ENCODE data around the gene DPY19L1.

- TF ChIP-seq, protein P1, sequence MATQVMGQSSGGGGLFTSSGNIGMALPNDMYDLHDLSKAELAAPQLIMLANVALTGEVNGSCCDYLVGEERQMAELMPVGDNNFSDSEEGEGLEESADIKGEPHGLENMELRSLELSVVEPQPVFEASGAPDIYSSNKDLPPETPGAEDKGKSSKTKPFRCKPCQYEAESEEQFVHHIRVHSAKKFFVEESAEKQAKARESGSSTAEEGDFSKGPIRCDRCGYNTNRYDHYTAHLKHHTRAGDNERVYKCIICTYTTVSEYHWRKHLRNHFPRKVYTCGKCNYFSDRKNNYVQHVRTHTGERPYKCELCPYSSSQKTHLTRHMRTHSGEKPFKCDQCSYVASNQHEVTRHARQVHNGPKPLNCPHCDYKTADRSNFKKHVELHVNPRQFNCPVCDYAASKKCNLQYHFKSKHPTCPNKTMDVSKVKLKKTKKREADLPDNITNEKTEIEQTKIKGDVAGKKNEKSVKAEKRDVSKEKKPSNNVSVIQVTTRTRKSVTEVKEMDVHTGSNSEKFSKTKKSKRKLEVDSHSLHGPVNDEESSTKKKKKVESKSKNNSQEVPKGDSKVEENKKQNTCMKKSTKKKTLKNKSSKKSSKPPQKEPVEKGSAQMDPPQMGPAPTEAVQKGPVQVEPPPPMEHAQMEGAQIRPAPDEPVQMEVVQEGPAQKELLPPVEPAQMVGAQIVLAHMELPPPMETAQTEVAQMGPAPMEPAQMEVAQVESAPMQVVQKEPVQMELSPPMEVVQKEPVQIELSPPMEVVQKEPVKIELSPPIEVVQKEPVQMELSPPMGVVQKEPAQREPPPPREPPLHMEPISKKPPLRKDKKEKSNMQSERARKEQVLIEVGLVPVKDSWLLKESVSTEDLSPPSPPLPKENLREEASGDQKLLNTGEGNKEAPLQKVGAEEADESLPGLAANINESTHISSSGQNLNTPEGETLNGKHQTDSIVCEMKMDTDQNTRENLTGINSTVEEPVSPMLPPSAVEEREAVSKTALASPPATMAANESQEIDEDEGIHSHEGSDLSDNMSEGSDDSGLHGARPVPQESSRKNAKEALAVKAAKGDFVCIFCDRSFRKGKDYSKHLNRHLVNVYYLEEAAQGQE (IDR thresholded peaks at IDR 0.05; ENCODE audit: insufficient read depth in 1 of 2, low read depth in 2 of 2, low read length in 2 of 2): no peak
- TF ChIP-seq FOXP2 (optimal IDR thresholded peaks at IDR 0.05; ENCODE audit: borderline replicate concordance, extremely low read depth, extremely low read length, insufficient read depth) (no peak), SIN3A (IDR thresholded peaks at IDR 0.05; ENCODE audit: borderline replicate concordance, insufficient read depth, low read length) (no peak)
These were observed 136.3 kb downstream of the DPY19L1 start for GRCh38 chr7:34900891-34901513.
